ENCODE results near the gene EEF1G. TPM values are rescaled to one million over a fixed set of nuclear protein-coding genes. Genes with fewer than 3 reads are reported as not detected.

EEF1G gene
- total RNA-seq, 4 donors from 2014 or later, result 781 to 1,253 (median 958) TPM

DNA sequence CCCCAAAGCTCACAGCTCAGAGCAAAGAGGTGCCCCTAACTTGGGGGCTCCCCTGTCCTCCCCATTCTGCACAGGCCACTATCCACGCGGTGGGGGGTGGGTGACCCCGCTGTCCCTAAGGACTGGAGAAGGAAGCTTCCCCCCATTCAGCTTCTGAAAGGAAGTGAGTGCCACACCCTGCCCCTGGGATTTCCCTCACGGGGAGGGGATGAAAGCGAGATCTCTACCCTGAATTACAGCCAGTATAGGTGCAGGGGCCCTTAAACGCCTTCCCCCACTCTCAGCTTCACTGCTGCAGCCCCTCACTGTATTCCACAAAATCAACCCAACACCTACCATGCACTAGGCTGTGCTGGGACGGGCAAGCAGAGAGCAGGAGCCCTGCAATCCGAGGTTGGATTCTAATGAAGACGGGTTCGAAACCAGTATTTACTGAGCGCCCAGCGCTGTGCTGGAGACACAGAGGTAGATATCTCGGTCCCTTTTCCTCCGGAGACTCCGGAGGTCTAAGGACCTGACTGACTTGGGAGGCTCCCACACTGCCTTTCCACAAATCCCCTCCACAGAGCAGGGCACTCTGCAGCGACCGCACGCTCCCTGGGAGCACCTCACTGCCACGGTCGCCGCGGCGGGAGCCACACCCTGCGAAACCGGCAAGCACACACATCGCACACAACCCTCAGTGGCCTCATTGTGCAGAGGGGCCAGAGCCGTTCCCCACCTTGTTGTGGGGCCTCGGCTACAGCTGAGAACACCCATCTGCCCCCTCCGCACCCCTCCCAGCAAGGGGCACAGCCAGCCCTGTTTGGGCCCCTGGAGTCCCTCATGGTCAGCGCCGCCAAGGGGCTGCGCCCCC, 28.9 kb downstream of the EEF1G start:
- DNase-seq, result peak; percentile 39 to 73 (median 71)
- TF ChIP-seq, protein P1, sequence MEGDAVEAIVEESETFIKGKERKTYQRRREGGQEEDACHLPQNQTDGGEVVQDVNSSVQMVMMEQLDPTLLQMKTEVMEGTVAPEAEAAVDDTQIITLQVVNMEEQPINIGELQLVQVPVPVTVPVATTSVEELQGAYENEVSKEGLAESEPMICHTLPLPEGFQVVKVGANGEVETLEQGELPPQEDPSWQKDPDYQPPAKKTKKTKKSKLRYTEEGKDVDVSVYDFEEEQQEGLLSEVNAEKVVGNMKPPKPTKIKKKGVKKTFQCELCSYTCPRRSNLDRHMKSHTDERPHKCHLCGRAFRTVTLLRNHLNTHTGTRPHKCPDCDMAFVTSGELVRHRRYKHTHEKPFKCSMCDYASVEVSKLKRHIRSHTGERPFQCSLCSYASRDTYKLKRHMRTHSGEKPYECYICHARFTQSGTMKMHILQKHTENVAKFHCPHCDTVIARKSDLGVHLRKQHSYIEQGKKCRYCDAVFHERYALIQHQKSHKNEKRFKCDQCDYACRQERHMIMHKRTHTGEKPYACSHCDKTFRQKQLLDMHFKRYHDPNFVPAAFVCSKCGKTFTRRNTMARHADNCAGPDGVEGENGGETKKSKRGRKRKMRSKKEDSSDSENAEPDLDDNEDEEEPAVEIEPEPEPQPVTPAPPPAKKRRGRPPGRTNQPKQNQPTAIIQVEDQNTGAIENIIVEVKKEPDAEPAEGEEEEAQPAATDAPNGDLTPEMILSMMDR (IDR thresholded peaks at IDR 0.05), result no peak
- TF ChIP-seq POLR2A (IDR thresholded peaks at IDR 0.05), result no peak
- peak overlapping the region; percentile 87 to 99 (median 93) for H3K27ac ChIP-seq
- H3K9me3 ChIP-seq, result no peaks in the 10 kb centered on the region
- no peaks in the 10 kb centered on the region for H3K36me3 ChIP-seq
- no peaks in the 10 kb centered on the region for H3K27me3 ChIP-seq
- peaks cover 10 to 68% (median 42%) of the 10 kb centered on the region in 4 donors for H3K4me1 ChIP-seq
- peak overlapping the region; percentile 80 to 99 (median 86) for H3K4me3 ChIP-seq

DNA sequence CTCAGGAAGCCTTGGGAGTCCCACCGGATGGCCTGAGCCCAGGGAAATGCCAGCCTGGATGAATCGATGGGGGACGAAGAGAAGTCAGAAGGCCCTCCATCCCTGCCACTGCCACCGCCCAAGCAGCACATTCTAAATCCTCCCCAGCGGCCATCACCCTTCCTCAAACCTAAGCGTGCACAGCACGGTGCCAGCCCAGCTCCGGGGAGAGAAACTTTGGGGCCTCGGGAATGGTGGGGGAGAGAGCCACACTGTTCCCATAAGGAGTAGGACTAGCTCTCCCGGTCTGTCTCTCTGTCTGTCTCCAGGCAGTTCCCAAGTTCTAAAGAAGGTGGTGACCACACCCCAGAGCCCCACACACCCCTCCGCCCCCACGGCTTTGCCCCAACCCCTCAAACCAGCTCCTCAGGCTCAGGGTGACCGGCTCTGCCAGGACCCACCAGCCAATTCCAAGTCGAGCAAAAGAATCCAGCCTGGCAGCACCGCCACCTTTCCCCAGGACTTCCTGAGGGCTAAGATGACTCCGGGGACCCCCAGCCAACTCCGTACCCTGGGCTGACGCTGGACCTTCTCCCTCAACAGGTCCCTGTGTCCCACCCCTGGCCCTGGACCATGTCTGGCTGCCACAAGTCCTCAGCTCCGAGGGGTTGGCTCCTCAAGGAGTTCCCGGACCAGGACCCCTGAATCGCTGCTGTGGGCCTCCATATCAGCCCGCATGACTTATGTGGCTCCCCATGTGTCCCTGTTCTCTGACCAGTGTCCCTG, 29.8 kb downstream of the EEF1G start:
- no peak for TF ChIP-seq POLR2A (IDR thresholded peaks at IDR 0.05)
- TF ChIP-seq, protein P1 (IDR thresholded peaks at IDR 0.05), result no peak
- peaks cover 20 to 72% (median 51%) of the 10 kb centered on the region in 4 donors for H3K4me1 ChIP-seq
- no peaks in the 10 kb centered on the region for H3K27me3 ChIP-seq
- H3K9me3 ChIP-seq, result no peaks in the 10 kb centered on the region
- no peak for DNase-seq
- peaks cover 0 to 4% (median 0%) of the 10 kb centered on the region in 3 donors for H3K36me3 ChIP-seq
- peak overlapping the region; percentile 80 to 99 (median 86) for H3K4me3 ChIP-seq
- H3K27ac ChIP-seq, result peak overlapping the region; percentile 87 to 99 (median 93)

DNA sequence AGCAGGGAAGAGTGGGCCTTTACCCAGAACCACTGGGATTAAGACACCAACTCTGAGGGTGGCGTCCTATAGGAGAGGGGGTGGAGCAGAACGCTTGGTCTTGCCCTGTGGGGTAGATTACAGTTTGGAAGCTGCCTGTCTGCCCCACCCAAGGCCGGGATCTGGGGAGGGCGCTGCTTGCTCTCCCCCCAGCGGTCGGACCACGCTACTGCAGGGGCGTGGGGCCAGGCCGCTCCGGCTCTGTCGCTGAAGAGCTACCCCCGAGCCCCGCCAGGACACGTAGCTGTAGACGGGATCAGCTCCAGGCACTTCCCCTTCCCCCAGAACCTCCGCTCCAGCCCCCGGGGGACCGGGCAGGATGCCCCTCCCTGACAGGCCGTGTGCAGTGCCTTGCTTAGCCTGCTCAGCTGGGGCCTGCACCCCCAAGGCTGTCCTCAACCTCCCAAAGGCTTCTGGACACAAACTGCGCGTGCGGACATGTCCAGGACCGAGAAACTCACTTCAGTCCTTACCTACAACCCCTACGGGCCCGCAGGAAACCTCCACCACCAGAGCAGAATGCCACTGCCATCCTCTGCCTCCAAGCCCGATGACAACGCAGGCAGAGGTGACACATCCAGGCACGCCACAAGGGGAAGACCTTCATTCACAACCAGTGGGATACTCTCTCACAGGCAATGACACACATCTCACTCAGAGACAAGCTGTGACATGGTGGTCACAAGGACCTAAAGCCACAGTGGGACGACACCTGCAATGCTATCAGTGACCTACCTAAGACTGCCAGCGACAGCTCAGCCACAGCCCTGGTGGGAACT, 30.7 kb downstream of the EEF1G start:
- Histone ChIP-seq H3K4me1 (peaks cover 25 to 73% (median 59%) of the 10 kb centered on the region in 4 donors), H3K27ac (peak overlapping the region; percentile 87 to 99 (median 93)), H3K4me3 (peak overlapping the region; percentile 80 to 99 (median 86)), H3K36me3 (peaks cover 0 to 7% (median 0%) of the 10 kb centered on the region in 3 donors), H3K27me3 (no peaks in the 10 kb centered on the region), H3K9me3 (no peaks in the 10 kb centered on the region)
- no peak for TF ChIP-seq POLR2A (IDR thresholded peaks at IDR 0.05)
- TF ChIP-seq, protein P1 (IDR thresholded peaks at IDR 0.05), result peak; percentile 97 to 99 (median 99)
- peak; percentile 77 to 89 (median 88) for DNase-seq

DNA sequence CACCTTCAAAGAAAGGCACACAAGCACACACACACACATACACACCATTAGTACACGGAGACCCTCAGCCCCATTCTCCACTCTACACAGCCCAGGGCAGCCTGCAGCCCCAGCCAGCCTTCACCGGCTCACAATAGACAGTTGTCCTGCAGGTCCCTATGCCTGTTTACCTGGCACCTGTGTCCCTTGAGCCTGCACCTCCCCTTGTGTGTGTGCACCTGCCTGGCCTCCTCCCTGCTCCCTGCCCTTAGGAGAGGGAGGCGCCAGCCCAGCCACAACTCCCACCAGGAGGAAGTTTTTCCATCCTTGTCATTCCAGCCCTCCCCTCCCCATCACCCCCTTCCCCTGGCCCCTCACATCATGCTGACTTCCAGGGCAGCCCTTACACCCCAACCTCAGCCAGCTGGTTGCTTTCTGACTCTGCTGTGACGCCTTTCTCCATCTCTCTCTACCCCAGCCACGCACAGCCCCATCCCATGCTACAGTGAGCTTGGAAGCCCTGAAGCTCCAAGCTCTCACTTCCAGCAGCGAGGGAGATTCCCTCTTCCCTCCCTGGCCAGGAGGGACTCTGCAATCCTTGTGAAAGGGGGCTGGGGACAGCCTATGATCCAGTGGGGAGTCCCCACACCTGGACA, 31.5 kb downstream of the EEF1G start:
- peak in 2 of 3 donors; percentile 65 to 69 for DNase-seq
- H3K4me1 ChIP-seq, result peaks cover 23 to 71% (median 60%) of the 10 kb centered on the region in 4 donors

More for the DNA sequence above, 31.5 kb downstream of the EEF1G start:
- Histone ChIP-seq H3K4me3 (peak overlapping the region; percentile 80 to 99 (median 86)), H3K27me3 (no peaks in the 10 kb centered on the region), H3K9me3 (no peaks in the 10 kb centered on the region), H3K27ac (peak overlapping the region; percentile 87 to 99 (median 93)), H3K36me3 (peaks cover 0 to 7% (median 0%) of the 10 kb centered on the region in 3 donors)
- TF ChIP-seq, protein P1 (IDR thresholded peaks at IDR 0.05), result no peak
- TF ChIP-seq POLR2A (IDR thresholded peaks at IDR 0.05), result no peak

Data from Peyer's patch (tissue), 4 donors.